GM12878 (cell line): ENCODE data around the gene MZT2B. TPM values are rescaled to one million over a fixed set of nuclear protein-coding genes. Genes with fewer than 3 reads are reported as not detected.
"Not testable (repeated sequence)": the region's sequence is repeated elsewhere in the genome, so short reads cannot be mapped to it uniquely, and the experiment has no call there.

ENCODE experiments used
- ATAC-seq: fragments of 200-7000 bp; cut with Tn5 transposase; 3 replicates; pipeline ENCODE4 v1.9.1; 2020; ENCODE audit warnings: mild to moderate bottlenecking, moderate library complexity
- BruUV-seq: library from RNA; stranded (reverse); fragments of 400-500 nt; replicated peaks from 2 replicates; lab custom pipeline; 2021; lab: Mats Ljungman, UMichigan
- CTCF ChIA-PET: fragments of 300-600 bp; sonication (Branson Sonifier 250); formaldehyde crosslinking; extraction: SDS; loops from one replicate; lab custom pipeline; 2021; ENCODE audit warnings: inconsistent platforms; lab: Yijun Ruan, JAX
- POLR2A ChIA-PET: fragments of 350-600 bp; formaldehyde crosslinking; extraction: SDS; loops from one replicate; lab custom pipeline; 2021; ENCODE audit warnings: inconsistent platforms; lab: Charles Lee
- RAD21 ChIA-PET: fragments of 300-600 bp; sonication (Branson Sonifier 250); formaldehyde crosslinking; loops from one replicate; lab custom pipeline; 2023; ENCODE audit warnings: antibody characterized with exemption; ENCODE audit not compliant: unreplicated experiment; lab: Charles Lee
- SMC1A ChIA-PET: fragments of 300-600 bp; sonication (Branson Sonifier 250); formaldehyde crosslinking; loops from one replicate; lab custom pipeline; 2023; ENCODE audit not compliant: unreplicated experiment, uncharacterized antibody; lab: Charles Lee
- DNase-seq: peaks from one replicate; pipeline ENCODE4 v3.0.0-alpha.2; 2011; ENCODE audit warnings: low read depth, low spot score
- FAIRE-seq: peaks from 3 replicates; lab custom pipeline; 2011; peaks lifted over from hg19 to GRCh38; lab: Jason Lieb, UNC
- H2AFZ ChIP-seq: 2 replicates; pipeline ENCODE4 v1.6.0; 2011; ENCODE audit warnings: low read depth, low read length, control low read depth; ENCODE audit not compliant: control insufficient read depth
- H3K27ac ChIP-seq: 2 replicates; pipeline ENCODE4 v1.5.1; 2011; ENCODE audit warnings: control low read depth; ENCODE audit not compliant: control insufficient read depth, insufficient read depth
- H3K27me3 ChIP-seq, 2 experiments: replicated peaks in 1 of 2; 2 replicates each; pipeline versions ENCODE4 v1.6.0 to v1.6.1; 2011; ENCODE audit warnings: low read length in 1 of 2; ENCODE audit not compliant: control insufficient read depth in 2 of 2, insufficient read depth in 2 of 2
- H3K36me3 ChIP-seq, 2 experiments: 2 replicates each; pipeline ENCODE4 v1.5.1; 2011; ENCODE audit warnings: low read length in 1 of 2; ENCODE audit not compliant: control insufficient read depth in 2 of 2, insufficient read depth in 2 of 2
- H3K4me1 ChIP-seq: 2 replicates; pipeline ENCODE4 v1.6.1; 2011; ENCODE audit warnings: mild to moderate bottlenecking, low read length, moderate library complexity, mixed read lengths; ENCODE audit not compliant: control insufficient read depth, insufficient read depth
- H3K4me2 ChIP-seq: 2 replicates; pipeline ENCODE4 v1.6.0; 2011; ENCODE audit warnings: control low read depth; ENCODE audit not compliant: control insufficient read depth, insufficient read depth
- H3K4me3 ChIP-seq: fragments of 200-600 bp; sonication (generic); 2 replicates; pipeline ENCODE4 v1.5.1; 2016
- H3K79me2 ChIP-seq: 2 replicates; pipeline ENCODE4 v1.6.0; 2011; ENCODE audit warnings: low read length; ENCODE audit not compliant: control insufficient read depth, insufficient read depth
- H3K9ac ChIP-seq: 2 replicates; pipeline ENCODE4 v1.8.0; 2011; ENCODE audit warnings: low read length, control low read depth, mixed read lengths; ENCODE audit not compliant: control insufficient read depth, insufficient read depth
- H3K9me3 ChIP-seq: replicated peaks from 3 replicates; pipeline ENCODE4 v1.5.1; 2011; ENCODE audit warnings: mild to moderate bottlenecking, low read length; ENCODE audit not compliant: control insufficient read depth, insufficient read depth
- H4K20me1 ChIP-seq: 2 replicates; pipeline ENCODE4 v1.6.0; 2011; ENCODE audit not compliant: control insufficient read depth, insufficient read depth
- WGBS: methylation state at CpG from one replicate; pipeline ENCODE4 v1.1.6; 2016; ENCODE audit warnings: low lambda C conversion rate; ENCODE audit not compliant: insufficient replicate concordance, insufficient coverage; ENCODE audit errors: missing lambda C conversion rate; 5-methylcytosine and 5-hydroxymethylcytosine counted together
- in situ Hi-C: fragments of 300-500 bp; cut with MboI; formaldehyde crosslinking; loops from 9 replicates; pipeline ENCODE4 v1.14.3; 2018; ENCODE audit warnings: mixed read lengths
- intact Hi-C: fragments of 100-400 bp; cut with micrococcal nuclease; formaldehyde crosslinking; loops from one replicate; pipeline ENCODE4 v1.14.2; 2022; ENCODE audit not compliant: unreplicated experiment
- polyA plus RNA-seq, 11 experiments: library from polyadenylated mRNA; depleted of rRNA in 4 of 11; unstranded in 6 of 11; stranded (reverse) in 5 of 11; fragments of >200 nt; fragmentation: Nextera tagmentation in 4 of 11; fragmentation: Illumina TruSeq in 1 of 11; extraction: Ambion mirVana in 4 of 11; extraction: Trizol in 1 of 11; gene quantifications; 1 replicate in 1 of 11; 2 replicates in 10 of 11; pipeline versions ENCODE4 v1.2.1 to v1.2.3, GENCODE V29; 2011 to 2016; ENCODE audit warnings: inconsistent platforms in 2 of 11, missing spikeins in 2 of 11, low read depth in 1 of 11
- total RNA-seq, 4 experiments: library from RNA; depleted of rRNA in 3 of 4; stranded (reverse); fragments of >200 nt in 3 of 4; fragmentation: Illumina TruSeq in 1 of 4; extraction: Trizol in 1 of 4; gene quantifications; 2 replicates each; pipeline versions ENCODE4 v1.2.1 to v1.2.3, GENCODE V29; 2013 to 2021

Gene MZT2B
- total and polyA plus RNA-seq, 10 of the 15 experiments (the other 5 are each of a cell fraction or from before 2014, with no cell fraction given) = 6.3 to 399 (median 198) TPM

DNA sequence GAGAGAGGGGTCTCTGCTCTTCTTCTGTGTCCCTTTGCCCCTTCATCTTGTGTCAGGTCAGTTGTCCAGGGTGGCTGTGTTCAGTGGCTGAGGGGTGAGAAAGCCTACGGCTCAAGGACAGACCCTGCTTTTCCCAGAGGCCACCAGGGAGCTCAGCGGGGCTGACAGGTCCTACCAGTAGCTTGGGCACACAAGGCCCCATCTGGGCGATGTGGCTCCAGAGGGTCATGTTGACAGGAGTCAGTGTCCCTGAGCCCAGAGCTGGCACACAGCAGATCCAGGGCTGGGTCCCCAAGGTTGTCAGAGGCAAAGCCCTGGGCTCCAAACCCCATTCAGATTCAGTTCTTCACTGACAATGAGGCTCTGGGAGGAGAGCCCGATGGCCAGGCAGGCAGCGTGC is 44.9 kb upstream of the MZT2B start:
- SMC1A ChIA-PET = not testable (repeated sequence)
- in situ Hi-C loops = loop anchor here (5.0 kb wide), 2 partner anchors 1390 to 1415 kb away; partner anchors contain the start of gene CCDC74A

DNA sequence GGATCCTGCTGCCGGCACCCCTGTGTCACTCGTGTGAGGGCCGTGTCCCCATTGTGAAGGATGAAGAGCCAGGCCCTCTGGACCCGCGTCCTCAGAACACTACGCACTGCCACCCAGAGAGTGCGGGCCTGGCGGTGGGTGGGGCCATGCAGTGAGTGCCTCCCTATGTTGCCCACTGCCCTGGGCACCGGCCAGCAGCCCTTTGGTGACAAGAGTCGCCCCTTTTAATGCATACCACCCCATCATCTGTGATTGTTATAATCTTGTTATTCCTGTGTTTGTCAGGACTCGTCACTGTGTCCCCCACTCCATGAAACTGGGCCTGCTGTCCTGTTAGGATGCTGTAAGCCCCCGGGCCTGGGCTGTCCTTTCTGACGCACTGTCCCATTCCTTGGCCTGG is 43.7 kb upstream of the MZT2B start:
- H2AFZ ChIP-seq, H3K4me2 ChIP-seq, H3K4me1 ChIP-seq, DNase-seq, H4K20me1 ChIP-seq, ATAC-seq, H3K27ac ChIP-seq, H3K27me3 ChIP-seq, H3K9me3 ChIP-seq, RAD21 ChIA-PET, FAIRE-seq, SMC1A ChIA-PET, H3K4me3 ChIP-seq, H3K79me2 ChIP-seq, H3K9ac ChIP-seq, POLR2A ChIA-PET, CTCF ChIA-PET, BruUV-seq, H3K36me3 ChIP-seq, intact Hi-C loops: not testable (repeated sequence)
- WGBS = 51% methylated on average over 3 of the region's 13 CpGs
- in situ Hi-C loops = loop anchor here (5.0 kb wide), 2 partner anchors 1389 to 1414 kb away; partner anchors contain the start of gene CCDC74A

More for the DNA sequence above, 44.9 kb upstream of the MZT2B start:
- H3K79me2 ChIP-seq, H3K27ac ChIP-seq, H3K9ac ChIP-seq, FAIRE-seq, RAD21 ChIA-PET, H3K4me3 ChIP-seq, H3K4me1 ChIP-seq, H2AFZ ChIP-seq, CTCF ChIA-PET, H3K36me3 ChIP-seq, BruUV-seq, DNase-seq, POLR2A ChIA-PET, intact Hi-C loops, H3K4me2 ChIP-seq, H3K27me3 ChIP-seq, H3K9me3 ChIP-seq, H4K20me1 ChIP-seq, ATAC-seq: not testable (repeated sequence)
- WGBS = 43% methylated on average over 5 of the region's 5 CpGs

DNA sequence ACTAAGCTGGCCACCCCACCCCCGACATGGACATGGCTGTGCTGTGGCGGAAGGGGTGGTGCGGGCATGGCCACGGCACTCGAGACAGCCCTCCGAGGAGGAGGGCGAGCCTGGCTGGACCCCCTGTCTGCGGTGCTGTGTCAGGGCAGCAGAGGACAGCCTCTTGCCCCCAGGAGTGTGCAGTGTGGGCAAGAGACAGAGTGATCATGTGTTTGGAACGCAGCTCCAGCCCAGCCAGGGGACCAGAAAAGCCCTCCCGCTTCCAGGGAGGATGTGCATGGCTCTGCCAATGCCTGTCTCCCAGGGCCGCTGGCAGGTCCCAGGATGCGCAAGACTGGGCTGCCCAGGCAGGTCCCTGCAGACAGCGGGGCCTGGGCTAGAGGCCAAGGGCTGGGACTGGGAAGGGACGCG is 43.2 kb upstream of the MZT2B start:
- not testable (repeated sequence) for H3K4me2 ChIP-seq

More for the DNA sequence above, 43.2 kb upstream of the MZT2B start:
- DNase-seq, H2AFZ ChIP-seq, H3K27me3 ChIP-seq, H3K9me3 ChIP-seq, intact Hi-C loops, H4K20me1 ChIP-seq, H3K9ac ChIP-seq, FAIRE-seq, H3K4me3 ChIP-seq, POLR2A ChIA-PET, H3K36me3 ChIP-seq, CTCF ChIA-PET, RAD21 ChIA-PET, SMC1A ChIA-PET, H3K4me1 ChIP-seq, H3K79me2 ChIP-seq, H3K27ac ChIP-seq, ATAC-seq, BruUV-seq: not testable (repeated sequence)
- WGBS = 70% methylated on average over 13 of the region's 15 CpGs
- in situ Hi-C loops = loop anchor here (5.0 kb wide), 2 partner anchors 1388 to 1413 kb away; partner anchors contain the start of gene CCDC74A
